HEK293 (cell line): Measurements from ENCODE around the gene MYBBP1A.

Experiments
- CTCF ChIA-PET: fragments of 350-600 bp; formaldehyde crosslinking; extraction: SDS; loops from one replicate; lab custom pipeline; 2021; ENCODE audit warnings: antibody characterized with exemption; lab: Yijun Ruan, JAX
- POLR2A ChIA-PET: fragments of 300-600 bp; formaldehyde crosslinking; extraction: SDS; loops from one replicate; lab custom pipeline; 2020; ENCODE audit warnings: antibody characterized with exemption, inconsistent platforms; lab: Yijun Ruan, JAX
- H3K27ac ChIP-seq: fragments of 200-500 bp; sonication (Bioruptor generic); 2 replicates; pipeline ENCODE4 v1.5.1; 2014; ENCODE audit warnings: low read depth, low read length, control low read depth, inconsistent platforms; ENCODE audit errors: extremely low read depth
- H3K36me3 ChIP-seq, 2 experiments: fragments of 200-500 bp in 1 of 2; sonication (Bioruptor generic) in 1 of 2; 1 replicate in 1 of 2; 2 replicates in 1 of 2; pipeline ENCODE4 v1.5.1; 2014 to 2017; ENCODE audit warnings: inconsistent platforms in 2 of 2, low read length in 2 of 2; ENCODE audit not compliant: control insufficient read depth in 2 of 2, insufficient read depth in 1 of 2
- H3K4me1 ChIP-seq: fragments of 200-500 bp; sonication (Bioruptor generic); 2 replicates; pipeline ENCODE4 v1.5.1; 2014; ENCODE audit warnings: mild to moderate bottlenecking, low read length, inconsistent platforms; ENCODE audit not compliant: control insufficient read depth, insufficient read depth
- H3K4me3 ChIP-seq: 2 replicates; pipeline ENCODE4 v1.5.1; 2011; ENCODE audit warnings: low read depth, mild to moderate bottlenecking, control low read depth, low read length, moderate library complexity
- H3K9me3 ChIP-seq: fragments of 200-500 bp; sonication (Bioruptor generic); 2 replicates; pipeline ENCODE4 v1.5.1; 2014; ENCODE audit warnings: low read depth, low read length, inconsistent platforms; ENCODE audit not compliant: control insufficient read depth, insufficient read depth
- ZFHX2 ChIP-seq: fragments of 450-650 bp; formaldehyde crosslinking; conservative IDR thresholded peaks from 2 replicates; pipeline ENCODE4 v1.5.1; 2016; ENCODE audit warnings: missing biosample characterization, missing genetic modification characterization
- ZNF174 ChIP-seq: fragments of 450-650 bp; formaldehyde crosslinking; IDR thresholded peaks from 2 replicates; pipeline ENCODE4 v1.5.0; 2017; ENCODE audit warnings: missing biosample characterization, mild to moderate bottlenecking, missing genetic modification characterization
- ZNF350 ChIP-seq: fragments of 450-650 bp; formaldehyde crosslinking; IDR thresholded peaks from 2 replicates; pipeline ENCODE4 v1.5.0; 2017; ENCODE audit warnings: missing biosample characterization, mild to moderate bottlenecking, missing genetic modification characterization
- ZNF37A ChIP-seq: fragments of 450-650 bp; IDR thresholded peaks from 2 replicates; pipeline ENCODE4 v1.5.1; 2018; ENCODE audit warnings: missing biosample characterization, missing genetic modification characterization
- ZNF391 ChIP-seq: fragments of 450-650 bp; formaldehyde crosslinking; IDR thresholded peaks from 2 replicates; pipeline ENCODE4 v1.5.1; 2016; ENCODE audit warnings: low read depth, missing biosample characterization, missing genetic modification characterization, borderline replicate concordance
- ZNF398 ChIP-seq: fragments of 450-650 bp; formaldehyde crosslinking; IDR thresholded peaks from 2 replicates; pipeline ENCODE4 v1.5.1; 2017; ENCODE audit warnings: missing biosample characterization, missing genetic modification characterization
- ZNF510 ChIP-seq: fragments of 450-650 bp; formaldehyde crosslinking; IDR thresholded peaks from 2 replicates; pipeline ENCODE4 v1.5.1; 2018; ENCODE audit warnings: mild to moderate bottlenecking, missing genetic modification characterization, missing biosample characterization; ENCODE audit not compliant: insufficient replicate concordance
- ZNF549 ChIP-seq: fragments of 450-650 bp; IDR thresholded peaks from 2 replicates; pipeline ENCODE4 v1.5.1; 2018; ENCODE audit warnings: missing biosample characterization, missing genetic modification characterization, mild to moderate bottlenecking, inconsistent platforms, moderate library complexity
- ZNF600 ChIP-seq: fragments of 450-650 bp; formaldehyde crosslinking; IDR thresholded peaks from 2 replicates; pipeline ENCODE4 v1.5.1; 2016; ENCODE audit warnings: missing biosample characterization, missing genetic modification characterization
- ZNF626 ChIP-seq: fragments of 450-650 bp; sonication (Bioruptor Pico); formaldehyde crosslinking; IDR thresholded peaks from 2 replicates; pipeline ENCODE4 v1.5.1; 2018; ENCODE audit warnings: missing biosample characterization, missing genetic modification characterization, inconsistent platforms
- ZNF654 ChIP-seq: fragments of 450-650 bp; formaldehyde crosslinking; IDR thresholded peaks from 2 replicates; pipeline ENCODE4 v1.5.1; 2016; ENCODE audit warnings: low read depth, missing biosample characterization, missing genetic modification characterization
- TF ChIP-seq, protein P1 (sequence below): fragments of 450-650 bp; formaldehyde crosslinking; IDR thresholded peaks from 2 replicates; pipeline ENCODE4 v1.5.1; 2016; ENCODE audit warnings: missing biosample characterization, missing genetic modification characterization, low read depth
- TF ChIP-seq, protein P2 (sequence below): fragments of 450-650 bp; formaldehyde crosslinking; IDR thresholded peaks from 2 replicates; pipeline ENCODE4 v1.5.1; 2016; ENCODE audit warnings: missing biosample characterization, missing genetic modification characterization
- TF ChIP-seq, protein P3 (sequence below): fragments of 450-650 bp; formaldehyde crosslinking; IDR thresholded peaks from 2 replicates; pipeline ENCODE4 v1.5.1; 2016; ENCODE audit warnings: missing biosample characterization, missing genetic modification characterization
- TF ChIP-seq, protein P4 (sequence below): fragments of 450-650 bp; formaldehyde crosslinking; IDR thresholded peaks from 2 replicates; pipeline ENCODE4; 2016; ENCODE audit warnings: missing biosample characterization, missing genetic modification characterization
- TF ChIP-seq, protein P5 (sequence below): fragments of 450-650 bp; IDR thresholded peaks from 2 replicates; pipeline ENCODE4 v1.5.1; 2018; ENCODE audit warnings: missing biosample characterization, missing genetic modification characterization
- TF ChIP-seq, protein P6 (sequence below): fragments of 450-650 bp; formaldehyde crosslinking; IDR thresholded peaks from 2 replicates; pipeline ENCODE4 v1.5.1; 2016; ENCODE audit warnings: missing biosample characterization, missing genetic modification characterization
- TF ChIP-seq, protein P7 (sequence below): fragments of 450-650 bp; formaldehyde crosslinking; IDR thresholded peaks from 2 replicates; pipeline ENCODE4 v1.5.1; 2017; ENCODE audit warnings: missing biosample characterization, mild to moderate bottlenecking, missing genetic modification characterization, moderate library complexity

Gene MYBBP1A

DNA sequence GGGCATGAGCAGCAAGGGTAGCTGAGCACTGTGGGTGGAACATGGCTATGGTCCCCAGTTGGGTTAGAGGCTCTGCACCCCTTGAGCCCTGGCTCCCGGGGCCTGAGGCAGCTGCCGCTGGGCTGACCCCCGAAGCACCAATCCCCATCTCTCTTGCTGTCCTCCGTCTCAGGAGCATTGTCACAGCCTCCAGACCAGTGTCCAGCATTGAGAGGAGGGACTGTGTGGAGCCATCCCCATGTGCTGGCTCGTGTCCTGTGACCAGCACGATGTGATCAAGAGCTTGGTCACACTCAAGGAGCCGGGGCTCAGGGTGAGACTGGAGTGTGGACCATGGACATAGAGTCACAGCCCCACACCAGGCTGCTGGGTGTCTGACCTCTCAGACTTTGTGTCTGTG lies 32.0 kb upstream of the MYBBP1A start:
- Histone ChIP-seq H3K27ac (no peak overlapping the region), H3K9me3 (no peaks in the 10 kb centered on the region), H3K4me1 (peaks cover 2% of the 10 kb centered on the region; the same call in 1 of the 2 replicates), H3K4me3 (no peak overlapping the region), H3K36me3 (no peaks in the 10 kb centered on the region)
- POLR2A ChIA-PET = interaction anchor here (0.6 to 1.5 kb wide), 4 partner anchors 9 to 21 kb away, joined by 3 to 4 read pairs (median 3); no protein-coding TSS in a partner anchor
- TF ChIP-seq, protein P1, sequence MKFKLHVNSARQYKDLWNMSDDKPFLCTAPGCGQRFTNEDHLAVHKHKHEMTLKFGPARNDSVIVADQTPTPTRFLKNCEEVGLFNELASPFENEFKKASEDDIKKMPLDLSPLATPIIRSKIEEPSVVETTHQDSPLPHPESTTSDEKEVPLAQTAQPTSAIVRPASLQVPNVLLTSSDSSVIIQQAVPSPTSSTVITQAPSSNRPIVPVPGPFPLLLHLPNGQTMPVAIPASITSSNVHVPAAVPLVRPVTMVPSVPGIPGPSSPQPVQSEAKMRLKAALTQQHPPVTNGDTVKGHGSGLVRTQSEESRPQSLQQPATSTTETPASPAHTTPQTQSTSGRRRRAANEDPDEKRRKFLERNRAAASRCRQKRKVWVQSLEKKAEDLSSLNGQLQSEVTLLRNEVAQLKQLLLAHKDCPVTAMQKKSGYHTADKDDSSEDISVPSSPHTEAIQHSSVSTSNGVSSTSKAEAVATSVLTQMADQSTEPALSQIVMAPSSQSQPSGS (tag by site-specific recombination) = no peak
- TF ChIP-seq, protein P2, sequence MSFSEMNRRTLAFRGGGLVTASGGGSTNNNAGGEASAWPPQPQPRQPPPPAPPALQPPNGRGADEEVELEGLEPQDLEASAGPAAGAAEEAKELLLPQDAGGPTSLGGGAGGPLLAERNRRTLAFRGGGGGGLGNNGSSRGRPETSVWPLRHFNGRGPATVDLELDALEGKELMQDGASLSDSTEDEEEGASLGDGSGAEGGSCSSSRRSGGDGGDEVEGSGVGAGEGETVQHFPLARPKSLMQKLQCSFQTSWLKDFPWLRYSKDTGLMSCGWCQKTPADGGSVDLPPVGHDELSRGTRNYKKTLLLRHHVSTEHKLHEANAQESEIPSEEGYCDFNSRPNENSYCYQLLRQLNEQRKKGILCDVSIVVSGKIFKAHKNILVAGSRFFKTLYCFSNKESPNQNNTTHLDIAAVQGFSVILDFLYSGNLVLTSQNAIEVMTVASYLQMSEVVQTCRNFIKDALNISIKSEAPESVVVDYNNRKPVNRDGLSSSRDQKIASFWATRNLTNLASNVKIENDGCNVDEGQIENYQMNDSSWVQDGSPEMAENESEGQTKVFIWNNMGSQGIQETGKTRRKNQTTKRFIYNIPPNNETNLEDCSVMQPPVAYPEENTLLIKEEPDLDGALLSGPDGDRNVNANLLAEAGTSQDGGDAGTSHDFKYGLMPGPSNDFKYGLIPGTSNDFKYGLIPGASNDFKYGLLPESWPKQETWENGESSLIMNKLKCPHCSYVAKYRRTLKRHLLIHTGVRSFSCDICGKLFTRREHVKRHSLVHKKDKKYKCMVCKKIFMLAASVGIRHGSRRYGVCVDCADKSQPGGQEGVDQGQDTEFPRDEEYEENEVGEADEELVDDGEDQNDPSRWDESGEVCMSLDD (tag by site-specific recombination) = no peak
- TF ChIP-seq, protein P3, sequence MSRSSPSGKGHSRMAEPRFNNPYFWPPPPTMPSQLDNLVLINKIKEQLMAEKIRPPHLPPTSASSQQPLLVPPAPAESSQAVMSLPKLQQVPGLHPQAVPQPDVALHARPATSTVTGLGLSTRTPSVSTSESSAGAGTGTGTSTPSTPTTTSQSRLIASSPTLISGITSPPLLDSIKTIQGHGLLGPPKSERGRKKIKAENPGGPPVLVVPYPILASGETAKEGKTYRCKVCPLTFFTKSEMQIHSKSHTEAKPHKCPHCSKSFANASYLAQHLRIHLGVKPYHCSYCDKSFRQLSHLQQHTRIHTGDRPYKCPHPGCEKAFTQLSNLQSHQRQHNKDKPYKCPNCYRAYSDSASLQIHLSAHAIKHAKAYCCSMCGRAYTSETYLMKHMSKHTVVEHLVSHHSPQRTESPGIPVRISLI (tag by site-specific recombination) = no peak
- no peak for TF ChIP-seq ZNF398
- CTCF ChIA-PET = interaction anchor here (1.0 to 7.8 kb wide), 4 partner anchors 20 to 167 kb away, joined by 3 to 58 read pairs (median 4); no protein-coding TSS in a partner anchor

DNA sequence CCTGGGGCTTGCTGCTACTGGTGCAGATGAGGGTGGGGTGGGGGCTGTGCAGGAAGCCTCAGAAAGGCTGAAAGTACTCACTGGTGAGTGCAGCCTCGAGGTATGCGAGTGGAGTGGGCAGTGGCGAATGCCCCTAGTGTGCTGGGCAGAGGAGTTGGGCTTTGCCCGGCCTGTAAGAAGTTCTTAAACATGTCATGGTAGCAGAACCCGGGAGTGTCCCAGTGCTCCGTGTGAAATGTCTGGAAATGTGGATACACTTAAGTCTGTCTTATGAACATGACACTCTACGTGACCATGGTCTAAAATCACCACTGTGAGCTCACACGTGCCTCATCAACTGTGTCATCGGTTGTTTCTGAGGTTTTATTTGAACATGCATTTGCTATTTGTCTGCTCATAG lies 30.9 kb upstream of the MYBBP1A start:
- CTCF ChIA-PET = interaction anchor here (0.8 to 7.8 kb wide), 3 partner anchors 19 to 39 kb away, joined by 4 to 58 read pairs (median 6); no protein-coding TSS in a partner anchor
- H3K4me1 ChIP-seq = peaks cover 2% of the 10 kb centered on the region; the same call in 1 of the 2 replicates
- TF ChIP-seq ZNF174 (tag by site-specific recombination) = no peak
- no peak for TF ChIP-seq ZNF549
- no peak for TF ChIP-seq ZNF391
- TF ChIP-seq, protein P4, sequence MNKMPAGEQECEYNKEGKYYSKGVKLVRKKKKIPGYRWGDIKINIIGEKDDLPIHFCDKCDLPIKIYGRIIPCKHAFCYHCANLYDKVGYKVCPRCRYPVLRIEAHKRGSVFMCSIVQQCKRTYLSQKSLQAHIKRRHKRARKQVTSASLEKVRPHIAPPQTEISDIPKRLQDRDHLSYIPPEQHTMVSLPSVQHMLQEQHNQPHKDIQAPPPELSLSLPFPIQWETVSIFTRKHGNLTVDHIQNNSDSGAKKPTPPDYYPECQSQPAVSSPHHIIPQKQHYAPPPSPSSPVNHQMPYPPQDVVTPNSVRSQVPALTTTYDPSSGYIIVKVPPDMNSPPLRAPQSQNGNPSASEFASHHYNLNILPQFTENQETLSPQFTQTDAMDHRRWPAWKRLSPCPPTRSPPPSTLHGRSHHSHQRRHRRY (tag by site-specific recombination) = no peak
- TF ChIP-seq, protein P5, sequence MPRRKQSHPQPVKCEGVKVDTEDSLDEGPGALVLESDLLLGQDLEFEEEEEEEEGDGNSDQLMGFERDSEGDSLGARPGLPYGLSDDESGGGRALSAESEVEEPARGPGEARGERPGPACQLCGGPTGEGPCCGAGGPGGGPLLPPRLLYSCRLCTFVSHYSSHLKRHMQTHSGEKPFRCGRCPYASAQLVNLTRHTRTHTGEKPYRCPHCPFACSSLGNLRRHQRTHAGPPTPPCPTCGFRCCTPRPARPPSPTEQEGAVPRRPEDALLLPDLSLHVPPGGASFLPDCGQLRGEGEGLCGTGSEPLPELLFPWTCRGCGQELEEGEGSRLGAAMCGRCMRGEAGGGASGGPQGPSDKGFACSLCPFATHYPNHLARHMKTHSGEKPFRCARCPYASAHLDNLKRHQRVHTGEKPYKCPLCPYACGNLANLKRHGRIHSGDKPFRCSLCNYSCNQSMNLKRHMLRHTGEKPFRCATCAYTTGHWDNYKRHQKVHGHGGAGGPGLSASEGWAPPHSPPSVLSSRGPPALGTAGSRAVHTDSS = no peak
- TF ChIP-seq, protein P6, sequence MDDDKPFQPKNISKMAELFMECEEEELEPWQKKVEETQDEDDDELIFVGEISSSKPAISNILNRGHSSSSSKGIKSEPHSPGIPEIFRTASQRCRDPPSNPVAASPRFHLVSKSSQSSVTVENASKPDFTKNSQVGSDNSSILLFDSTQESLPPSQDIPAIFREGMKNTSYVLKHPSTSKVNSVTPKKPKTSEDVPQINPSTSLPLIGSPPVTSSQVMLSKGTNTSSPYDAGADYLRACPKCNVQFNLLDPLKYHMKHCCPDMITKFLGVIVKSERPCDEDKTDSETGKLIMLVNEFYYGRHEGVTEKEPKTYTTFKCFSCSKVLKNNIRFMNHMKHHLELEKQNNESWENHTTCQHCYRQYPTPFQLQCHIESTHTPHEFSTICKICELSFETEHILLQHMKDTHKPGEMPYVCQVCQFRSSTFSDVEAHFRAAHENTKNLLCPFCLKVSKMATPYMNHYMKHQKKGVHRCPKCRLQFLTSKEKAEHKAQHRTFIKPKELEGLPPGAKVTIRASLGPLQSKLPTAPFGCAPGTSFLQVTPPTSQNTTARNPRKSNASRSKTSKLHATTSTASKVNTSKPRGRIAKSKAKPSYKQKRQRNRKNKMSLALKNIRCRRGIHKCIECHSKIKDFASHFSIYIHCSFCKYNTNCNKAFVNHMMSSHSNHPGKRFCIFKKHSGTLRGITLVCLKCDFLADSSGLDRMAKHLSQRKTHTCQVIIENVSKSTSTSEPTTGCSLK (tag by site-specific recombination) = no peak
- TF ChIP-seq, protein P7, sequence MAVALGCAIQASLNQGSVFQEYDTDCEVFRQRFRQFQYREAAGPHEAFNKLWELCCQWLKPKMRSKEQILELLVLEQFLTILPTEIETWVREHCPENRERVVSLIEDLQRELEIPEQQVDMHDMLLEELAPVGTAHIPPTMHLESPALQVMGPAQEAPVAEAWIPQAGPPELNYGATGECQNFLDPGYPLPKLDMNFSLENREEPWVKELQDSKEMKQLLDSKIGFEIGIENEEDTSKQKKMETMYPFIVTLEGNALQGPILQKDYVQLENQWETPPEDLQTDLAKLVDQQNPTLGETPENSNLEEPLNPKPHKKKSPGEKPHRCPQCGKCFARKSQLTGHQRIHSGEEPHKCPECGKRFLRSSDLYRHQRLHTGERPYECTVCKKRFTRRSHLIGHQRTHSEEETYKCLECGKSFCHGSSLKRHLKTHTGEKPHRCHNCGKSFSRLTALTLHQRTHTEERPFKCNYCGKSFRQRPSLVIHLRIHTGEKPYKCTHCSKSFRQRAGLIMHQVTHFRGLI (tag by site-specific recombination) = no peak
- no peak for TF ChIP-seq ZNF37A (tag by site-specific recombination)
- no peak for TF ChIP-seq ZNF654 (tag by site-specific recombination)
- no peak for TF ChIP-seq ZNF350 (tag by site-specific recombination)
- no peak for TF ChIP-seq ZNF600 (tag by site-specific recombination)
- TF ChIP-seq ZNF626 = no peak
- TF ChIP-seq ZFHX2 (tag by site-specific recombination) = no peak
- TF ChIP-seq ZNF510 (tag by site-specific recombination) = no peak

More for the DNA sequence above, 30.9 kb upstream of the MYBBP1A start:
- no peaks in the 10 kb centered on the region for H3K9me3 ChIP-seq
- H3K4me3 ChIP-seq = no peak overlapping the region
- H3K27ac ChIP-seq = no peak overlapping the region
- no peaks in the 10 kb centered on the region for H3K36me3 ChIP-seq
- POLR2A ChIA-PET = interaction anchor here (1.1 to 1.5 kb wide), 2 partner anchors 11 to 12 kb away, joined by 3 to 4 read pairs; no protein-coding TSS in a partner anchor
